NB4 (cell line): Measurements from ENCODE around the gene UTS2B.

Experiments used
- MYC ChIP-seq: IDR thresholded peaks from 2 replicates; pipeline ENCODE4 v1.6.1; 2011; ENCODE audit warnings: low read depth, low read length
- POLR2A ChIP-seq: IDR thresholded peaks from 2 replicates; pipeline ENCODE4 v1.6.1; 2011; ENCODE audit warnings: mild to moderate bottlenecking; ENCODE audit not compliant: insufficient read length; ENCODE audit errors: extremely low read depth
- TF ChIP-seq, protein P1 (sequence below): IDR thresholded peaks from one replicate; pipeline ENCODE4 v1.5.1; 2012; ENCODE audit warnings: low read depth, low read length
- TF ChIP-seq, protein P2 (sequence below): IDR thresholded peaks from 2 replicates; pipeline ENCODE4 v1.6.1; 2011; ENCODE audit warnings: low read depth, low read length

DNA sequence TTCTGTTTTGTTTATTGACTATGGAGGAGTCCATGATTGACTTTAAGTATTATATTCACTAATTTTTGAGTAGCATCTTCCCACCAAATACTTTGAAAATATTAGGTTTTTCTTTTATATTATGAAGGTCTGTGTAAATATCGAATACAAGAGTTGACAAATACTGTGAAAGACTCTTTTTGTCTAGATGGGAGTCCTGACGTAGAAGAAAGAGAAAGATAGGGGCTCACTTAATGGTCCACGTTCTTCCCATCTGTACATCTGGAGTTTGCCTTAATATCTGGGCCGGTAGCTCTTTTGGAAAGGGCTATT is 7.8 kb upstream of the UTS2B start:
- TF ChIP-seq POLR2A (no peak), MYC (no peak)
- TF ChIP-seq, protein P1, sequence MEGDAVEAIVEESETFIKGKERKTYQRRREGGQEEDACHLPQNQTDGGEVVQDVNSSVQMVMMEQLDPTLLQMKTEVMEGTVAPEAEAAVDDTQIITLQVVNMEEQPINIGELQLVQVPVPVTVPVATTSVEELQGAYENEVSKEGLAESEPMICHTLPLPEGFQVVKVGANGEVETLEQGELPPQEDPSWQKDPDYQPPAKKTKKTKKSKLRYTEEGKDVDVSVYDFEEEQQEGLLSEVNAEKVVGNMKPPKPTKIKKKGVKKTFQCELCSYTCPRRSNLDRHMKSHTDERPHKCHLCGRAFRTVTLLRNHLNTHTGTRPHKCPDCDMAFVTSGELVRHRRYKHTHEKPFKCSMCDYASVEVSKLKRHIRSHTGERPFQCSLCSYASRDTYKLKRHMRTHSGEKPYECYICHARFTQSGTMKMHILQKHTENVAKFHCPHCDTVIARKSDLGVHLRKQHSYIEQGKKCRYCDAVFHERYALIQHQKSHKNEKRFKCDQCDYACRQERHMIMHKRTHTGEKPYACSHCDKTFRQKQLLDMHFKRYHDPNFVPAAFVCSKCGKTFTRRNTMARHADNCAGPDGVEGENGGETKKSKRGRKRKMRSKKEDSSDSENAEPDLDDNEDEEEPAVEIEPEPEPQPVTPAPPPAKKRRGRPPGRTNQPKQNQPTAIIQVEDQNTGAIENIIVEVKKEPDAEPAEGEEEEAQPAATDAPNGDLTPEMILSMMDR, result no peak
- TF ChIP-seq, protein P2, sequence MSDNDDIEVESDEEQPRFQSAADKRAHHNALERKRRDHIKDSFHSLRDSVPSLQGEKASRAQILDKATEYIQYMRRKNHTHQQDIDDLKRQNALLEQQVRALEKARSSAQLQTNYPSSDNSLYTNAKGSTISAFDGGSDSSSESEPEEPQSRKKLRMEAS, result no peak
